ENCODE results near the gene TEF. TPM values are rescaled to one million over a fixed set of nuclear protein-coding genes. Genes with fewer than 3 reads are reported as not detected.
A peak's percentile ranks its signal among the peaks of the same experiment; 100 is the strongest.

The TEF gene
- polyA plus RNA-seq, 1 of the 3 experiments (the other 2 are of a cell fraction): 3.6 TPM

DNA sequence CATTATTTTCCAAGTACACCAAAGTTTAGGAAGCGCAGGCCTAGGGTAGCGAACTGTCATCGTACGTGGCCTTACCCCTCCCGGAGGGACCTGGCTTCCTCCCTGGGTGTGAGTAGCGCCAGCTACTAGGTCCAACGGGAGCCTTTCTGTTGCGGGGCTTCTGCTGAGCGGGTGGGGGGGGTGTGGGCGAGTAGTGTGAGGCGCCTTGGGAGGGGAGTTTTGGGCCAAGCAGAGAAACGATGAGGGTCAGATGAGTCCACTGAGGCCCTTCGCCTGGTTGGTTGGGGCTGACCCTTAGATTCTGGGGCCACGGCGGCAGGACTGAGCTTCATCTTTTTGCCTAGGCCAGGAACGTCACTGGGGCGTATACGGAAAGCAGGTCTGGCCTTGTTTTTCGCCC, 868 bp downstream of the TEF start:
- DNase-seq: no peak

GRCh38 chr22:41383085-41383484, 1.3 kb downstream of the TEF start:
- Histone ChIP-seq H3K9me3 (no peaks in the 10 kb centered on the region), H3K27me3 (ENCODE audit: insufficient read depth) (no peaks in the 10 kb centered on the region), H3K4me3 (ENCODE audit: low read depth in 2 of 2, low read length in 1 of 2) (peak overlapping the region; percentile 57 to 60; a peak in 2 of 4 replicates), H3K79me2 (ENCODE audit: insufficient read depth) (peaks cover 13% of the 10 kb centered on the region; the same call in 1 of the 2 replicates), H3K9ac (no peak overlapping the region), H3K36me3 (replicated peaks in 1 of 2; ENCODE audit: control insufficient read depth in 1 of 2, insufficient read depth in 2 of 2, low read length in 1 of 2) (no peaks in the 10 kb centered on the region), H3F3A (replicated peaks; ENCODE audit: insufficient read depth) (no peaks in the 10 kb centered on the region), H2AFZ (ENCODE audit: low read depth) (no peak overlapping the region), H4K20me1 (ENCODE audit: insufficient read depth) (no peaks in the 10 kb centered on the region), H3K4me1 (ENCODE audit: control insufficient read depth in 1 of 2, insufficient read depth in 2 of 2, low read depth in 1 of 2, low read length in 1 of 2) (peaks cover 0 to 15% of the 10 kb centered on the region in 2 experiments; a peak in 2 of 4 replicates), H3K4me2 (peak overlapping the region; percentile 67), H3K27ac (ENCODE audit: low read depth in 2 of 2, low read length in 1 of 2) (no peak overlapping the region), H3K9me2 (no peaks in the 10 kb centered on the region)
- ChIA-PET CTCF (interaction anchor here (1.5 kb wide), 1 partner anchor 21 kb away, joined by 3 read pairs; no protein-coding TSS in a partner anchor), POLR2A (no interaction called here)
- WGBS (ENCODE audit: low lambda C conversion rate): 100% methylated on average over 4 of the region's 5 CpGs
- no peak for DNase-seq
- TF ChIP-seq FOXM1 (IDR thresholded peaks at IDR 0.05; ENCODE audit: low read depth) (no peak), MAX (IDR thresholded peaks at IDR 0.05; ENCODE audit: low read depth) (no peak), TEAD4 (IDR thresholded peaks at IDR 0.05; ENCODE audit: borderline replicate concordance, insufficient read depth) (no peak), RFX5 (IDR thresholded peaks at IDR 0.05; ENCODE audit: low read length) (no peak), RXRA (IDR thresholded peaks at IDR 0.05; ENCODE audit: borderline replicate concordance, low read depth) (no peak), FOXJ3 (CRISPR knock-in tag; IDR thresholded peaks at IDR 0.05) (no peak), TAF1 (IDR thresholded peaks at IDR 0.05; ENCODE audit: borderline replicate concordance, low read depth, low read length) (no peak), YY1 (IDR thresholded peaks at IDR 0.05; ENCODE audit: low read depth) (no peak), RCOR1 (IDR thresholded peaks at IDR 0.05; ENCODE audit: low read length) (no peak), GATA2 (CRISPR knock-in tag; IDR thresholded peaks at IDR 0.05) (no peak), ELF1 (IDR thresholded peaks at IDR 0.05) (no peak), JUND (IDR thresholded peaks at IDR 0.05) (no peak)
- TF ChIP-seq, protein P1, sequence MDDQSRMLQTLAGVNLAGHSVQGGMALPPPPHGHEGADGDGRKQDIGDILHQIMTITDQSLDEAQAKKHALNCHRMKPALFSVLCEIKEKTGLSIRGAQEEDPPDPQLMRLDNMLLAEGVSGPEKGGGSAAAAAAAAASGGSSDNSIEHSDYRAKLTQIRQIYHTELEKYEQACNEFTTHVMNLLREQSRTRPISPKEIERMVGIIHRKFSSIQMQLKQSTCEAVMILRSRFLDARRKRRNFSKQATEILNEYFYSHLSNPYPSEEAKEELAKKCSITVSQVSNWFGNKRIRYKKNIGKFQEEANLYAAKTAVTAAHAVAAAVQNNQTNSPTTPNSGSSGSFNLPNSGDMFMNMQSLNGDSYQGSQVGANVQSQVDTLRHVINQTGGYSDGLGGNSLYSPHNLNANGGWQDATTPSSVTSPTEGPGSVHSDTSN (IDR thresholded peaks at IDR 0.05): no peak
- TF ChIP-seq, protein P2, sequence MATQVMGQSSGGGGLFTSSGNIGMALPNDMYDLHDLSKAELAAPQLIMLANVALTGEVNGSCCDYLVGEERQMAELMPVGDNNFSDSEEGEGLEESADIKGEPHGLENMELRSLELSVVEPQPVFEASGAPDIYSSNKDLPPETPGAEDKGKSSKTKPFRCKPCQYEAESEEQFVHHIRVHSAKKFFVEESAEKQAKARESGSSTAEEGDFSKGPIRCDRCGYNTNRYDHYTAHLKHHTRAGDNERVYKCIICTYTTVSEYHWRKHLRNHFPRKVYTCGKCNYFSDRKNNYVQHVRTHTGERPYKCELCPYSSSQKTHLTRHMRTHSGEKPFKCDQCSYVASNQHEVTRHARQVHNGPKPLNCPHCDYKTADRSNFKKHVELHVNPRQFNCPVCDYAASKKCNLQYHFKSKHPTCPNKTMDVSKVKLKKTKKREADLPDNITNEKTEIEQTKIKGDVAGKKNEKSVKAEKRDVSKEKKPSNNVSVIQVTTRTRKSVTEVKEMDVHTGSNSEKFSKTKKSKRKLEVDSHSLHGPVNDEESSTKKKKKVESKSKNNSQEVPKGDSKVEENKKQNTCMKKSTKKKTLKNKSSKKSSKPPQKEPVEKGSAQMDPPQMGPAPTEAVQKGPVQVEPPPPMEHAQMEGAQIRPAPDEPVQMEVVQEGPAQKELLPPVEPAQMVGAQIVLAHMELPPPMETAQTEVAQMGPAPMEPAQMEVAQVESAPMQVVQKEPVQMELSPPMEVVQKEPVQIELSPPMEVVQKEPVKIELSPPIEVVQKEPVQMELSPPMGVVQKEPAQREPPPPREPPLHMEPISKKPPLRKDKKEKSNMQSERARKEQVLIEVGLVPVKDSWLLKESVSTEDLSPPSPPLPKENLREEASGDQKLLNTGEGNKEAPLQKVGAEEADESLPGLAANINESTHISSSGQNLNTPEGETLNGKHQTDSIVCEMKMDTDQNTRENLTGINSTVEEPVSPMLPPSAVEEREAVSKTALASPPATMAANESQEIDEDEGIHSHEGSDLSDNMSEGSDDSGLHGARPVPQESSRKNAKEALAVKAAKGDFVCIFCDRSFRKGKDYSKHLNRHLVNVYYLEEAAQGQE (IDR thresholded peaks at IDR 0.05; ENCODE audit: low read depth, low read length): no peak

More for the DNA sequence above, 868 bp downstream of the TEF start:
- Histone ChIP-seq H2AFZ (ENCODE audit: low read depth) (no peak overlapping the region), H3K36me3 (replicated peaks in 1 of 2; ENCODE audit: control insufficient read depth in 1 of 2, insufficient read depth in 2 of 2, low read length in 1 of 2) (no peaks in the 10 kb centered on the region), H3F3A (replicated peaks; ENCODE audit: insufficient read depth) (no peaks in the 10 kb centered on the region), H3K4me1 (ENCODE audit: control insufficient read depth in 1 of 2, insufficient read depth in 2 of 2, low read depth in 1 of 2, low read length in 1 of 2) (peaks cover 0 to 15% of the 10 kb centered on the region in 2 experiments; a peak in 2 of 4 replicates), H3K4me3 (ENCODE audit: low read depth in 2 of 2, low read length in 1 of 2) (peak overlapping the region; percentile 57 to 60), H4K20me1 (ENCODE audit: insufficient read depth) (no peaks in the 10 kb centered on the region), H3K27me3 (ENCODE audit: insufficient read depth) (no peaks in the 10 kb centered on the region), H3K9me2 (no peaks in the 10 kb centered on the region), H3K4me2 (peak overlapping the region; percentile 67), H3K79me2 (ENCODE audit: insufficient read depth) (peaks cover 13% of the 10 kb centered on the region; the same call in 1 of the 2 replicates), H3K9ac (peak overlapping the region; percentile 76; the same call in 1 of the 2 replicates), H3K9me3 (no peaks in the 10 kb centered on the region), H3K27ac (ENCODE audit: low read depth in 2 of 2, low read length in 1 of 2) (no peak overlapping the region)
- WGBS (ENCODE audit: low lambda C conversion rate): 37% methylated on average over 7 of the region's 19 CpGs
- POLR2A ChIA-PET: interaction anchor here (1.6 to 1.8 kb wide), 2 partner anchors 19 to 86 kb away, joined by 8 to 10 read pairs; partner anchors contain the start of genes ACO2 and PHF5A
- CTCF ChIA-PET: interaction anchor here (0.7 to 1.9 kb wide), 3 partner anchors 15 to 150 kb away, joined by 3 to 6 read pairs (median 5); no protein-coding TSS in a partner anchor
- TF ChIP-seq YY1 (IDR thresholded peaks at IDR 0.05; ENCODE audit: low read depth): no peak
- TF ChIP-seq IRF3 (IDR thresholded peaks at IDR 0.05; ENCODE audit: low read depth, low read length): no peak
- no peak for TF ChIP-seq RXRA (IDR thresholded peaks at IDR 0.05; ENCODE audit: borderline replicate concordance, low read depth)
- no peak for TF ChIP-seq ELF1 (IDR thresholded peaks at IDR 0.05)
- TF ChIP-seq FOXJ3 (CRISPR knock-in tag; IDR thresholded peaks at IDR 0.05): no peak
- no peak for TF ChIP-seq USF1 (IDR thresholded peaks at IDR 0.05; ENCODE audit: borderline replicate concordance, low read depth)
- no peak for TF ChIP-seq MAX (IDR thresholded peaks at IDR 0.05; ENCODE audit: low read depth)
- TF ChIP-seq TEAD4 (IDR thresholded peaks at IDR 0.05; ENCODE audit: borderline replicate concordance, insufficient read depth): no peak

Measured in SK-N-SH (cell line).